GM18867 (cell line): ENCODE measurements around the gene IFNL4.

Experiments used
- ATAC-seq: cut with Tn5 transposase; IDR thresholded peaks from one replicate; pipeline ENCODE4 v1.9.1; 2021; ENCODE audit warnings: mild to moderate bottlenecking, moderate library complexity; ENCODE audit not compliant: unreplicated experiment

The IFNL4 gene

GRCh38 chr19:39196860-39197562 lies 51.6 kb downstream of the IFNL4 start, which contains the start of gene NCCRP1:
NCCRP1 (plus strand) TSS chr19:39196964; CDS start chr19:39196983, 19 bp downstream.
- no peak for ATAC-seq

GRCh38 chr19:39196320-39196719 lies 52.3 kb downstream of the IFNL4 start:
- ATAC-seq = no peak
